ENCODE data around the gene PITPNB. TPM values are rescaled to one million over a fixed set of nuclear protein-coding genes. Genes with fewer than 3 reads are reported as not detected.

The PITPNB gene
- total and polyA plus RNA-seq, 2 experiments from 2014 or later, result 50.9 to 56.0 TPM

GRCh38 chr22:27918341-27919221, 475 bp downstream of the PITPNB start:
- H3K4me3 ChIP-seq, result peak overlapping the region; percentile 94
- H3F3A ChIP-seq (replicated peaks; ENCODE audit: low read depth), result peaks cover 10% of the 10 kb centered on the region
- DNase-seq (ENCODE audit: low spot score), result peak; percentile 77
- H3K27ac Mint-ChIP-seq, result peak overlapping the region; percentile 98
- H3K4me3 Mint-ChIP-seq, result peak overlapping the region; percentile 98
- peak; percentile 64 for ATAC-seq
- no peaks in the 10 kb centered on the region; the same call in 2 of the 3 replicates for H3K9me3 Mint-ChIP-seq
- H4K20me1 ChIP-seq (replicated peaks; ENCODE audit: insufficient read depth), result peaks cover 46% of the 10 kb centered on the region
- no peaks in the 10 kb centered on the region for H3K9me2 ChIP-seq (ENCODE audit: insufficient read depth)
- no peak; the same call in 1 of the 2 replicates for TF ChIP-seq POLR2AphosphoS5 (IDR thresholded peaks at IDR 0.05; ENCODE audit: low read depth)
- TF ChIP-seq ZNF331 (CRISPR knock-in tag; IDR thresholded peaks at IDR 0.05; ENCODE audit: low read depth), result no peak
- no peak for TF ChIP-seq ZNF462 (CRISPR knock-in tag; IDR thresholded peaks at IDR 0.05)
- TF ChIP-seq CREB1 (CRISPR knock-in tag; IDR thresholded peaks at IDR 0.05; ENCODE audit: low read depth), result no peak; the same call in 1 of the 2 replicates
- TF ChIP-seq ZNF114 (CRISPR knock-in tag; IDR thresholded peaks at IDR 0.05), result no peak
- TF ChIP-seq REST (IDR thresholded peaks at IDR 0.05; ENCODE audit: unreplicated experiment), result no peak
- TF ChIP-seq JUNB (IDR thresholded peaks at IDR 0.05; ENCODE audit: unreplicated experiment), result no peak
- TF ChIP-seq EZH2phosphoT487 (IDR thresholded peaks at IDR 0.05; ENCODE audit: unreplicated experiment), result no peak
- TF ChIP-seq NANOG (IDR thresholded peaks at IDR 0.05; ENCODE audit: borderline replicate concordance), result no peak
- TF ChIP-seq, protein P1, sequence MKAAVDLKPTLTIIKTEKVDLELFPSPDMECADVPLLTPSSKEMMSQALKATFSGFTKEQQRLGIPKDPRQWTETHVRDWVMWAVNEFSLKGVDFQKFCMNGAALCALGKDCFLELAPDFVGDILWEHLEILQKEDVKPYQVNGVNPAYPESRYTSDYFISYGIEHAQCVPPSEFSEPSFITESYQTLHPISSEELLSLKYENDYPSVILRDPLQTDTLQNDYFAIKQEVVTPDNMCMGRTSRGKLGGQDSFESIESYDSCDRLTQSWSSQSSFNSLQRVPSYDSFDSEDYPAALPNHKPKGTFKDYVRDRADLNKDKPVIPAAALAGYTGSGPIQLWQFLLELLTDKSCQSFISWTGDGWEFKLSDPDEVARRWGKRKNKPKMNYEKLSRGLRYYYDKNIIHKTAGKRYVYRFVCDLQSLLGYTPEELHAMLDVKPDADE (IDR thresholded peaks at IDR 0.05), result no peak
- no peak for TF ChIP-seq STAT1 (IDR thresholded peaks at IDR 0.05; ENCODE audit: unreplicated experiment)
- H3K4me1 ChIP-seq (ENCODE audit: insufficient read depth), result peaks cover 34% of the 10 kb centered on the region
- H3K4me1 Mint-ChIP-seq, result peaks cover 28% of the 10 kb centered on the region
- no peaks in the 10 kb centered on the region for H3K36me3 ChIP-seq (ENCODE audit: insufficient read depth)
- H3K4me2 ChIP-seq, result peak overlapping the region; percentile 85
- peaks cover 12% of the 10 kb centered on the region for H3K27me3 Mint-ChIP-seq (ENCODE audit: insufficient read depth, low read depth, poor library complexity)
- peaks cover 13% of the 10 kb centered on the region for H3K36me3 Mint-ChIP-seq (ENCODE audit: low read depth)
- H3K27ac ChIP-seq (ENCODE audit: low read depth), result no peak overlapping the region; the same call in 1 of the 2 replicates
- H3K79me2 ChIP-seq (replicated peaks; ENCODE audit: insufficient read depth), result peaks cover 81% of the 10 kb centered on the region
- H2AFZ ChIP-seq, result no peak overlapping the region
- no peaks in the 10 kb centered on the region for H3K27me3 ChIP-seq (ENCODE audit: insufficient read depth)
